HepG2 (cell line): ENCODE results near the gene CEP131. TPM values are rescaled to one million over a fixed set of nuclear protein-coding genes. Genes with fewer than 3 reads are reported as not detected.

Source experiments
- LCORL ChIP-seq, 2 experiments: fragments of 450-650 bp in 1 of 2; sonication (generic) in 1 of 2; formaldehyde crosslinking in 1 of 2; IDR thresholded peaks; 2 replicates each; pipeline versions ENCODE4 v1.5.0 to v1.6.1; 2017 to 2020; ENCODE audit warnings: antibody characterized with exemption in 1 of 2, missing genetic modification reagents in 1 of 2
- NFYC ChIP-seq: IDR thresholded peaks from 2 replicates; pipeline ENCODE4 v1.6.1; 2016; ENCODE audit warnings: missing genetic modification reagents, missing compliant biosample characterization
- POLR2AphosphoS2 ChIP-seq: IDR thresholded peaks from 2 replicates; pipeline ENCODE4 v1.6.1; 2011; ENCODE audit warnings: low read depth, low read length, improper control_type of control experiment
- POLR2G ChIP-seq: fragments of 200-400 bp; formaldehyde crosslinking; IDR thresholded peaks from 2 replicates; pipeline ENCODE4 v1.6.1; 2018; ENCODE audit warnings: mild to moderate bottlenecking, low read depth, low read length, moderate library complexity
- REL ChIP-seq: sonication (generic); formaldehyde crosslinking; conservative IDR thresholded peaks from 2 replicates; pipeline ENCODE4 v1.8.0; 2022; ENCODE audit warnings: mild to moderate bottlenecking, missing genetic modification reagents, moderate library complexity
- RELA ChIP-seq: sonication (generic); formaldehyde crosslinking; IDR thresholded peaks from 2 replicates; pipeline ENCODE4 v1.4.0; 2020; ENCODE audit warnings: missing genetic modification reagents
- REST ChIP-seq, 2 experiments: IDR thresholded peaks; 2 replicates each; pipeline ENCODE4 v1.6.1; 2011 to 2012; ENCODE audit warnings: low read length in 2 of 2, borderline replicate concordance in 1 of 2, low read depth in 1 of 2, mild to moderate bottlenecking in 1 of 2, moderate library complexity in 1 of 2
- SRSF1 ChIP-seq: fragments of 200-400 bp; formaldehyde crosslinking; optimal IDR thresholded peaks from 2 replicates; pipeline ENCODE3; 2017; ENCODE audit warnings: mild to moderate bottlenecking, low read depth, low read length, moderate library complexity
- YY1 ChIP-seq: IDR thresholded peaks from 2 replicates; pipeline ENCODE4 v1.6.1; 2011; ENCODE audit warnings: low read length, low read depth, moderate library complexity, mild to moderate bottlenecking; ENCODE audit not compliant: insufficient read depth, insufficient replicate concordance
- ZFP90 ChIP-seq: sonication (generic); formaldehyde crosslinking; IDR thresholded peaks from 2 replicates; pipeline ENCODE4 v1.8.0; 2022; ENCODE audit warnings: missing genetic modification reagents, mild to moderate bottlenecking, inconsistent platforms, borderline replicate concordance
- ZNF496 ChIP-seq: sonication (generic); formaldehyde crosslinking; IDR thresholded peaks from 2 replicates; pipeline ENCODE4 v1.8.1; 2023; ENCODE audit warnings: mild to moderate bottlenecking, moderate library complexity, missing genetic modification reagents; ENCODE audit not compliant: insufficient replicate concordance
- ZNF562 ChIP-seq: sonication (generic); formaldehyde crosslinking; IDR thresholded peaks from 2 replicates; pipeline ENCODE4 v1.8.0; 2022; ENCODE audit warnings: missing genetic modification reagents, borderline replicate concordance
- ZNF567 ChIP-seq: sonication (generic); formaldehyde crosslinking; IDR thresholded peaks from 2 replicates; pipeline ENCODE4 v1.8.1; 2023; ENCODE audit warnings: mild to moderate bottlenecking, missing genetic modification reagents, borderline replicate concordance
- ZNF570 ChIP-seq: sonication (generic); formaldehyde crosslinking; IDR thresholded peaks from 2 replicates; pipeline ENCODE4 v1.4.0; 2020; ENCODE audit warnings: mild to moderate bottlenecking, missing genetic modification reagents, borderline replicate concordance
- ZNF713 ChIP-seq: sonication (generic); formaldehyde crosslinking; IDR thresholded peaks from 2 replicates; pipeline ENCODE4 v1.4.0; 2020; ENCODE audit warnings: mild to moderate bottlenecking, missing genetic modification reagents
- ZNF746 ChIP-seq: sonication (generic); formaldehyde crosslinking; IDR thresholded peaks from 2 replicates; pipeline ENCODE4 v1.8.0; 2022; ENCODE audit warnings: mild to moderate bottlenecking, missing genetic modification reagents
- ZSCAN25 ChIP-seq: sonication (generic); formaldehyde crosslinking; IDR thresholded peaks from 2 replicates; pipeline ENCODE4 v1.8.0; 2022; ENCODE audit warnings: mild to moderate bottlenecking, missing genetic modification reagents
- polyA plus RNA-seq, 8 experiments: library from polyadenylated mRNA; depleted of rRNA in 3 of 8; stranded (reverse) in 7 of 8; unstranded in 1 of 8; fragments of >200 nt; fragmentation: Illumina TruSeq in 4 of 8; extraction: Trizol in 4 of 8; gene quantifications; 2 replicates each; pipeline versions ENCODE4 v1.2.1 to v1.2.3, GENCODE V29; 2011 to 2016; ENCODE audit warnings: low read depth in 4 of 8, missing spikeins in 1 of 8, mixed read lengths in 1 of 8; ENCODE audit not compliant: insufficient read depth in 1 of 8
- total RNA-seq, 5 experiments: library from RNA; depleted of rRNA; stranded (reverse); fragments of >200 nt; fragmentation: Illumina TruSeq; extraction: Trizol; gene quantifications; 2 replicates each; pipeline ENCODE4 v1.2.3, GENCODE V29; 2016; ENCODE audit warnings: low read depth in 1 of 5
- TF ChIP-seq, protein P1 (sequence below): sonication (generic); formaldehyde crosslinking; IDR thresholded peaks from 2 replicates; pipeline ENCODE4 v1.9.0; 2022; ENCODE audit warnings: low read depth, missing genetic modification reagents
- TF ChIP-seq, protein P2 (sequence below): sonication (generic); formaldehyde crosslinking; IDR thresholded peaks from 2 replicates; pipeline ENCODE4 v1.4.0; 2020; ENCODE audit warnings: missing genetic modification reagents, borderline replicate concordance

CEP131 gene
- total and polyA plus RNA-seq, 2 of the 13 experiments (the other 11 are each of a cell fraction or from before 2014, with no cell fraction given): 5.0 to 16.8 TPM

- TF ChIP-seq LCORL (IDR thresholded peaks at IDR 0.05) (no peak), LCORL (CRISPR knock-in tag; IDR thresholded peaks at IDR 0.05) (0 out of 2 replicates have a peak, but pooled peaks have one; percentile 34), RELA (CRISPR knock-in tag) (no peak), POLR2G (peak; percentile 71), ZNF567 (CRISPR knock-in tag) (peak; percentile 72; the same call in 1 of the 2 replicates), SRSF1 (no peak), REL (no peak), NFYC (CRISPR knock-in tag) (no peak), ZNF496 (no peak), REST (IDR thresholded peaks at IDR 0.05; ENCODE audit: borderline replicate concordance in 1 of 2, low read depth in 1 of 2, low read length in 2 of 2) (no peak), ZSCAN25 (CRISPR knock-in tag) (no peak), ZFP90 (peak; percentile 43; the same call in 1 of the 2 replicates), YY1 (peak; percentile 16), ZNF562 (CRISPR knock-in tag) (no peak), ZNF713 (CRISPR knock-in tag) (no peak), ZNF746 (CRISPR knock-in tag) (no peak), ZNF570 (no peak), POLR2AphosphoS2 (no peak)
- TF ChIP-seq, protein P1, sequence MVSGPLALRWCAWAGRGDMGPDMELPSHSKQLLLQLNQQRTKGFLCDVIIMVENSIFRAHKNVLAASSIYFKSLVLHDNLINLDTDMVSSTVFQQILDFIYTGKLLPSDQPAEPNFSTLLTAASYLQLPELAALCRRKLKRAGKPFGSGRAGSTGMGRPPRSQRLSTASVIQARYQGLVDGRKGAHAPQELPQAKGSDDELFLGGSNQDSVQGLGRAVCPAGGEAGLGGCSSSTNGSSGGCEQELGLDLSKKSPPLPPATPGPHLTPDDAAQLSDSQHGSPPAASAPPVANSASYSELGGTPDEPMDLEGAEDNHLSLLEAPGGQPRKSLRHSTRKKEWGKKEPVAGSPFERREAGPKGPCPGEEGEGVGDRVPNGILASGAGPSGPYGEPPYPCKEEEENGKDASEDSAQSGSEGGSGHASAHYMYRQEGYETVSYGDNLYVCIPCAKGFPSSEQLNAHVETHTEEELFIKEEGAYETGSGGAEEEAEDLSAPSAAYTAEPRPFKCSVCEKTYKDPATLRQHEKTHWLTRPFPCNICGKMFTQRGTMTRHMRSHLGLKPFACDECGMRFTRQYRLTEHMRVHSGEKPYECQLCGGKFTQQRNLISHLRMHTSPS (CRISPR knock-in tag): no peak
- TF ChIP-seq, protein P2, sequence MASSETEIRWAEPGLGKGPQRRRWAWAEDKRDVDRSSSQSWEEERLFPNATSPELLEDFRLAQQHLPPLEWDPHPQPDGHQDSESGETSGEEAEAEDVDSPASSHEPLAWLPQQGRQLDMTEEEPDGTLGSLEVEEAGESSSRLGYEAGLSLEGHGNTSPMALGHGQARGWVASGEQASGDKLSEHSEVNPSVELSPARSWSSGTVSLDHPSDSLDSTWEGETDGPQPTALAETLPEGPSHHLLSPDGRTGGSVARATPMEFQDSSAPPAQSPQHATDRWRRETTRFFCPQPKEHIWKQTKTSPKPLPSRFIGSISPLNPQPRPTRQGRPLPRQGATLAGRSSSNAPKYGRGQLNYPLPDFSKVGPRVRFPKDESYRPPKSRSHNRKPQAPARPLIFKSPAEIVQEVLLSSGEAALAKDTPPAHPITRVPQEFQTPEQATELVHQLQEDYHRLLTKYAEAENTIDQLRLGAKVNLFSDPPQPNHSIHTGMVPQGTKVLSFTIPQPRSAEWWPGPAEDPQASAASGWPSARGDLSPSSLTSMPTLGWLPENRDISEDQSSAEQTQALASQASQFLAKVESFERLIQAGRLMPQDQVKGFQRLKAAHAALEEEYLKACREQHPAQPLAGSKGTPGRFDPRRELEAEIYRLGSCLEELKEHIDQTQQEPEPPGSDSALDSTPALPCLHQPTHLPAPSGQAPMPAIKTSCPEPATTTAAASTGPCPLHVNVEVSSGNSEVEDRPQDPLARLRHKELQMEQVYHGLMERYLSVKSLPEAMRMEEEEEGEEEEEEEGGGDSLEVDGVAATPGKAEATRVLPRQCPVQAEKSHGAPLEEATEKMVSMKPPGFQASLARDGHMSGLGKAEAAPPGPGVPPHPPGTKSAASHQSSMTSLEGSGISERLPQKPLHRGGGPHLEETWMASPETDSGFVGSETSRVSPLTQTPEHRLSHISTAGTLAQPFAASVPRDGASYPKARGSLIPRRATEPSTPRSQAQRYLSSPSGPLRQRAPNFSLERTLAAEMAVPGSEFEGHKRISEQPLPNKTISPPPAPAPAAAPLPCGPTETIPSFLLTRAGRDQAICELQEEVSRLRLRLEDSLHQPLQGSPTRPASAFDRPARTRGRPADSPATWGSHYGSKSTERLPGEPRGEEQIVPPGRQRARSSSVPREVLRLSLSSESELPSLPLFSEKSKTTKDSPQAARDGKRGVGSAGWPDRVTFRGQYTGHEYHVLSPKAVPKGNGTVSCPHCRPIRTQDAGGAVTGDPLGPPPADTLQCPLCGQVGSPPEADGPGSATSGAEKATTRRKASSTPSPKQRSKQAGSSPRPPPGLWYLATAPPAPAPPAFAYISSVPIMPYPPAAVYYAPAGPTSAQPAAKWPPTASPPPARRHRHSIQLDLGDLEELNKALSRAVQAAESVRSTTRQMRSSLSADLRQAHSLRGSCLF (CRISPR knock-in tag): no peak
These were observed 21.7 kb upstream of the CEP131 start (continued) for GRCh38 chr17:81244358-81245023.
